ENCODE data around the gene TCP1. TPM values are rescaled to one million over a fixed set of nuclear protein-coding genes. Genes with fewer than 3 reads are reported as not detected.
A peak's percentile ranks its signal among the peaks of the same experiment; 100 is the strongest.
"Not testable (repeated sequence)": the region's sequence is repeated elsewhere in the genome, so short reads cannot be mapped to it uniquely, and the experiment has no call there.

The TCP1 gene
- total RNA-seq, 1 donor from 2014 or later, result 192 TPM

DNA sequence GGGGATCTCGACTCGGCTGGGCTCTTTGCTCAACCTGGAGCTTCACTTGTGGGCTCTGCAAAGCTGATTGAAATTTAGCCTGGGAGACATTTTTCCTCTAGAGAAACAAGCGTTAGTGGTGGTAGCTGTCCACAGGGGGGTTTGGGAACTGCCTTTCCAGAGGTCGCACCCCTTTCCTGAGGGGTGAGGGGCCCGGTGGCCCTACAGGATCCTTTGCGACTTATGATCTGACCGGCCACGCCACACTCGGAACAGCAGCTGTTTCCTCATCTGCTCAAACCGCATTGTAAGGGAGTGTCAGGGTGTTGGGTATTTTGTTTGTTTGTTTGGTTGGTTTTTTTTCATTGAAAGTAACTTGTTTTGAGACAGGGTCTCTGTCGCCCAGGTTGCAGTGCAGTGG, 31.7 kb upstream of the TCP1 start:
- no peak overlapping the region for H3K4me3 Mint-ChIP-seq
- H3K4me1 Mint-ChIP-seq, result no peaks in the 10 kb centered on the region
- H3K36me3 Mint-ChIP-seq, result no peaks in the 10 kb centered on the region
- H3K27ac Mint-ChIP-seq, result no peak overlapping the region
- H3K27me3 Mint-ChIP-seq (ENCODE audit: low read depth), result peaks cover 9% of the 10 kb centered on the region
- DNase-seq (ENCODE audit: low spot score in 2 of 2, unreplicated experiment in 2 of 2), result no peak
- no peaks in the 10 kb centered on the region for H3K9me3 Mint-ChIP-seq
- TF ChIP-seq, protein P1, sequence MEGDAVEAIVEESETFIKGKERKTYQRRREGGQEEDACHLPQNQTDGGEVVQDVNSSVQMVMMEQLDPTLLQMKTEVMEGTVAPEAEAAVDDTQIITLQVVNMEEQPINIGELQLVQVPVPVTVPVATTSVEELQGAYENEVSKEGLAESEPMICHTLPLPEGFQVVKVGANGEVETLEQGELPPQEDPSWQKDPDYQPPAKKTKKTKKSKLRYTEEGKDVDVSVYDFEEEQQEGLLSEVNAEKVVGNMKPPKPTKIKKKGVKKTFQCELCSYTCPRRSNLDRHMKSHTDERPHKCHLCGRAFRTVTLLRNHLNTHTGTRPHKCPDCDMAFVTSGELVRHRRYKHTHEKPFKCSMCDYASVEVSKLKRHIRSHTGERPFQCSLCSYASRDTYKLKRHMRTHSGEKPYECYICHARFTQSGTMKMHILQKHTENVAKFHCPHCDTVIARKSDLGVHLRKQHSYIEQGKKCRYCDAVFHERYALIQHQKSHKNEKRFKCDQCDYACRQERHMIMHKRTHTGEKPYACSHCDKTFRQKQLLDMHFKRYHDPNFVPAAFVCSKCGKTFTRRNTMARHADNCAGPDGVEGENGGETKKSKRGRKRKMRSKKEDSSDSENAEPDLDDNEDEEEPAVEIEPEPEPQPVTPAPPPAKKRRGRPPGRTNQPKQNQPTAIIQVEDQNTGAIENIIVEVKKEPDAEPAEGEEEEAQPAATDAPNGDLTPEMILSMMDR (IDR thresholded peaks at IDR 0.05; ENCODE audit: unreplicated experiment), result no peak

DNA sequence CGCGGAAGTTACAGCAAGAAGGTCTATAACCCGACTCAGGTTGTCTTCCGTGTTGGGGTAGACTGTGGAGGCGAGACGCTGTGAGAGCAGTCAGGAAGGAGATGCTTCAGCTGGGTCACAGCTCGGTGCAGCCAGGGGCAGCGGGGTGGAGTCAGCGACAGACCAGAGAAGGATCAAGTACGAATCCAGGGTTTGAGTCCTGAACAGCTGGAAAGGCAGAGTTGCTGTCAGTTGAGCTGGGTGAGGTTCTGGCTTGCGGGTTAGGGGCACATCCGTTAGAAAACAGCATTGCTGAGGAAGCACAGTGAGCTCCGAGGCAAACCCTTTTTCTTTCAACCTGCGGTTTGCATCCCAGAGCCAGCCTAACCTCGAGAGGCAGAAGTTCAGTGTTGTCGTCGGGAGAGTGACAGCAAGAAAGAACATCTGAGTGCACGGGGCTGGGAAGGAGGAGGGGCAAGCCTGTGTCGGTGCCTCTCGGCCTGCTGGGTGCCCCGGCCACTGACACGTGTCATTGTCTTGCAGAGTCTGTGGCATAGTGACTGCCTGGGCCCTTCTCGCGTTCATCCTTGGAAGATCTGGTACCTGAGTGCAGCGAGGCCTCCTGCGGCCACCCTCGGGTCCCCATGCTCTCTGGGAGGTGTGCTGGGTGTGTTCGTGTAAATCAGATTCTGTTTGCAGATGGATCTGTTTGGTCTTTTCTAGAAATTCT, 30.7 kb upstream of the TCP1 start:
- H3K27me3 Mint-ChIP-seq (ENCODE audit: low read depth), result peaks cover 9% of the 10 kb centered on the region
- H3K36me3 Mint-ChIP-seq, result no peaks in the 10 kb centered on the region
- no peak overlapping the region for H3K4me3 Mint-ChIP-seq
- H3K4me1 Mint-ChIP-seq, result peaks cover 5% of the 10 kb centered on the region
- no peak for DNase-seq (ENCODE audit: low spot score in 2 of 2, unreplicated experiment in 2 of 2)
- H3K27ac Mint-ChIP-seq, result no peak overlapping the region
- H3K9me3 Mint-ChIP-seq, result no peaks in the 10 kb centered on the region
- TF ChIP-seq, protein P1 (IDR thresholded peaks at IDR 0.05; ENCODE audit: unreplicated experiment), result no peak

DNA sequence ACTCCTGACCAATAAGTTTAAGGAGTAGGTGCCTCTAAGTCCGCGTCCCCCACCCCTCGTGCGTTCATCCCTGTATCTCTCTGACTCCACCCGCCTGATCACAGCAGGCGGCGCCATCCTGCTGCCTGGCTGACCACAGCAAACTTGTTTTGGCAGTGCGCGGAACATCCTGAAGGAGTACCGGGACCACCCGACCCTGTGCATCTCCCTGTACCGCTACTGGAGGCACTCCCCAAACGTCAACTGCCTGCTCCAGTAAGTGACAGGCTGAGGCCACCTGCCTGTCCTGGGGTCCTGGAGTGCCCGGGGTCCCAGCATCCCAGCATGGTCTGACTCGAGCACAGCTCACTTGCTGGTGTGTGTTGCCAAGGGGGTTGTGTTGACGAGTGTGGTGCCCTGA, 29.7 kb upstream of the TCP1 start:
- no peak for DNase-seq (ENCODE audit: low spot score in 2 of 2, unreplicated experiment in 2 of 2)
- Mint-ChIP-seq H3K9me3 (no peaks in the 10 kb centered on the region), H3K36me3 (no peaks in the 10 kb centered on the region), H3K27me3 (ENCODE audit: low read depth) (peaks cover 9% of the 10 kb centered on the region), H3K27ac (no peak overlapping the region), H3K4me1 (peaks cover 5% of the 10 kb centered on the region), H3K4me3 (no peak overlapping the region)
- TF ChIP-seq, protein P1 (IDR thresholded peaks at IDR 0.05; ENCODE audit: unreplicated experiment), result no peak

DNA sequence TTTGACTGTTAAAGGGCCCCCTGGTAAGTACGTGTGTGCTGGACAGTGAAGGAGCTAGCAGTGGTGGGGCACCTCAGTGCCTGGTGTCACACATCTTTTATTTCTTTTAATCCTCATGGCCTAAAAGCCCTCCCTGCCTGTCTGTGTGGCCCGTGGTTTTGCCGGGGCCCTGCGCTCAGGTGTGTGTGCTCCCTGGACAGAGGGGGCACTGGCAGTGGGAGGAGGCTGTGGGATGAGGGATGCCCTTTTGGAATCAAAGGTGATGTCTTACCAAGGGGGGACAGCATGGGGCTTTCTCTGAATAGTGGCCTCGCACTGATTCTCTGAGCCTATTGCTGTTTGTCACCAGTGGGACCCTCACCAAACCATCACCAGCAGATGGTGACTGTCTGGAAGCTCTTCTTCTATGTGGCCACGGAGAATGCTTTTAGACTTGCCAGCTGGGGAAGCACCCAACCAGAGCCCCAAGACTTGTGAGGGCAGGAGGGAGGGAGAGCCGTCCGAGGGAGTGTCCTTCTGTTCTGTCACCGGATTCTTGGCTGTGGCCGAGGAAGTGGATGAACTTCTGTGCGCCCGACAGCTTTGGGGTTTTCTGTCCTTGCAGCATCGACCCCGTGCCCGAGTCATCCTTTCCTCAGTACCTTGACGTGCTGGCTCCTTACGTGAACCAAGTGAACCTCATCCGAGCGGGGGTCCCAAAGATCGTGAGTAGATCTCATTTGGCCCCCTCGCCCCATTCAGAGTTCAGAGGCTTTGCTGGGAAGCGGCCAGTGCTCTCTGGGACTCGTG, 28.7 kb upstream of the TCP1 start:
- Mint-ChIP-seq H3K27ac (no peak overlapping the region), H3K27me3 (ENCODE audit: low read depth) (peaks cover 9% of the 10 kb centered on the region), H3K9me3 (no peaks in the 10 kb centered on the region), H3K4me3 (no peak overlapping the region), H3K4me1 (peaks cover 5% of the 10 kb centered on the region), H3K36me3 (no peaks in the 10 kb centered on the region)
- DNase-seq (ENCODE audit: low spot score in 2 of 2, unreplicated experiment in 2 of 2), result no peak
- TF ChIP-seq, protein P1 (IDR thresholded peaks at IDR 0.05; ENCODE audit: unreplicated experiment), result no peak

DNA sequence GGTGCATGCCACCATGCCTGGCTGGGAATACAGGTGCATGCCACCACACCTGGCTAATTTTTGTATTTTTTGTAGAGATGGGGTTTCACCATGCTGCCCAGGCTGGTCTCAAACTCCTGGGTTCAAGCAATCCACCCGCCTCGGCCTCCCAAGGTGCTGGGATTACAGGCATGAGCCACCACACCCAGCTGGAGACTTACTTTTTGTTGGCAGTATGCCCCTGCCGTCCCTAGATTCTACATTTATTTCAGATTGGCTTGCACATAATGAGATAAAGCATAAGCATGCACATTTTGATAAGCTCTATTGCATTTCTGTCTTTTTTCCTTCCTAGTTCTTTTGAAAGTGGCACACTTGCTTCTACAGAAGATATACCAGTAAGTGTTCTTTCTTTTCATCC, 27.4 kb upstream of the TCP1 start:
- not testable (repeated sequence) for H3K4me1 Mint-ChIP-seq; DNase-seq (ENCODE audit: low spot score in 2 of 2, unreplicated experiment in 2 of 2); H3K27ac Mint-ChIP-seq; H3K4me3 Mint-ChIP-seq; H3K9me3 Mint-ChIP-seq; H3K27me3 Mint-ChIP-seq (ENCODE audit: low read depth); H3K36me3 Mint-ChIP-seq

DNA sequence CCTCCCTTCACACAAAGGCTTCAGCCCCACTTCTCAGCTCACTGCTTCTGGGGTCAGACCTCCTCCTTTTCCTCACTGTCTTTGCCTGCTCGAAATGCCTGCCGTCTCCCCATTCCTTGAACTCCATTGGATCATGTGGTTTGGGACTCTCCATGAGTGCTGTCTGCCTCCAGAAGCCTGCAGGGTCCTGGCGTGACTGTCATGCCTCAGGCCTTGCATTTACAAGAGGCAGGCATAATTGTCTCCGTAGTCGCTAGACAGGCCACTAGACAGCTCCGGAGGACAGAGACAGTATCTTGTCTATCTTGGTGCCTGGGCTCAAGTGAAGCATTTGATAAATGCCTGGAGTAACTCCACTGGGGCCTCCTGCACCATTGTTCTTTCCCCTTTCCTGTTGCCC, 26.0 kb upstream of the TCP1 start:
- H3K4me1 Mint-ChIP-seq, result peaks cover 5% of the 10 kb centered on the region
- no peaks in the 10 kb centered on the region for H3K36me3 Mint-ChIP-seq
- no peaks in the 10 kb centered on the region for H3K9me3 Mint-ChIP-seq
- peaks cover 8% of the 10 kb centered on the region for H3K27me3 Mint-ChIP-seq (ENCODE audit: low read depth)
- peak overlapping the region; percentile 1 for H3K27ac Mint-ChIP-seq
- no peak overlapping the region for H3K4me3 Mint-ChIP-seq
- TF ChIP-seq, protein P1 (IDR thresholded peaks at IDR 0.05; ENCODE audit: unreplicated experiment), result no peak
- no peak for DNase-seq (ENCODE audit: low spot score in 2 of 2, unreplicated experiment in 2 of 2)

Data from mesothelial cell of epicardium (in vitro differentiated cells).